Heart right ventricle (tissue), 16 donors: Measurements from ENCODE around the gene DDAH1. TPM values are rescaled to one million over a fixed set of nuclear protein-coding genes. Genes with fewer than 3 reads are reported as not detected.

Experiments used
- ATAC-seq, 8 donors: fragments of 200-7000 bp; cut with Tn5 transposase; one replicate each; pipeline ENCODE4 v1.9.1; 2020; ENCODE audit warnings: mild to moderate bottlenecking in 8 of 8, moderate library complexity in 8 of 8, moderate number of reproducible peaks in 1 of 8
- DNase-seq, 2 donors: peaks; one replicate each; pipeline ENCODE4 v3.0.0-alpha.2; 2020
- H3K27ac ChIP-seq, 10 donors: fragments of 200-600 bp; sonication (generic) in 2 of 10; one replicate each; pipeline versions ENCODE4 v1.5.0 to v1.8.0; 2020 to 2022; ENCODE audit warnings: mild to moderate bottlenecking in 3 of 10
- H3K27me3 ChIP-seq, 7 donors: fragments of 200-600 bp; one replicate each; pipeline ENCODE4 v1.8.0; 2021 to 2022; ENCODE audit warnings: mild to moderate bottlenecking in 2 of 7
- H3K36me3 ChIP-seq, 9 donors: fragments of 200-600 bp; sonication (generic) in 1 of 9; one replicate each; pipeline versions ENCODE4 v1.5.0 to v1.8.0; 2020 to 2022; ENCODE audit warnings: mild to moderate bottlenecking in 2 of 9
- H3K4me1 ChIP-seq, 9 donors: fragments of 200-600 bp; sonication (generic) in 1 of 9; one replicate each; pipeline versions ENCODE4 v1.5.0 to v1.8.0; 2020 to 2022; ENCODE audit warnings: mild to moderate bottlenecking in 4 of 9
- H3K4me3 ChIP-seq, 10 donors: fragments of 200-600 bp; sonication (generic) in 2 of 10; one replicate each; pipeline versions ENCODE4 v1.5.0 to v1.8.0; 2020 to 2022; ENCODE audit warnings: mild to moderate bottlenecking in 7 of 10, moderate library complexity in 2 of 10
- H3K9me3 ChIP-seq, 11 donors: fragments of 200-600 bp in 10 of 11; sonication (generic) in 2 of 11; one replicate each; pipeline versions ENCODE4 v1.5.0 to v1.8.0; 2013 to 2022; ENCODE audit warnings: mild to moderate bottlenecking in 2 of 11, control low read depth in 1 of 11, moderate library complexity in 1 of 11
- CTCF ChIP-seq, 9 donors: fragments of 200-600 bp; sonication (generic) in 2 of 9; IDR thresholded peaks; one replicate each; pipeline versions ENCODE4 v1.5.0 to v1.8.0; 2021 to 2022; ENCODE audit warnings: antibody characterized with exemption in 9 of 9, mild to moderate bottlenecking in 5 of 9, moderate library complexity in 1 of 9
- WGBS, 2 donors: extraction: QIAGEN DNeasy Blood & Tissue Kit; methylation state at CpG; one replicate each; pipeline ENCODE4 v1.1.7; 2013; ENCODE audit warnings: inconsistent platforms in 1 of 2; 5-methylcytosine and 5-hydroxymethylcytosine counted together
- intact Hi-C, 10 donors: fragments of 100-400 bp; cut with DNase I; formaldehyde crosslinking; loops; one replicate each; pipeline versions ENCODE4 v1.11.1 to v1.14.2; 2022
- polyA plus RNA-seq, 2 donors: library from polyadenylated mRNA; stranded (reverse); fragments of 200-250 nt; gene quantifications; one replicate each; pipeline ENCODE4 v1.2.3, GENCODE V29; 2013
- total RNA-seq, 10 donors: library from RNA; stranded (reverse); fragmentation: NEBNext Ultra II Directional in 3 of 10; extraction: Animal tissue kit (Norgen Biotek cat#: 25700) in 3 of 10; gene quantifications; one replicate each; pipeline versions ENCODE4 v1.2.1 to v1.2.4, GENCODE V29; 2021 to 2023
- donor health status: Arrhythmogenic right ventricular cardiomyopathy.
- donor health status: ischemic (EF 13 %, LVEDD 7.1; RV severe dilation, severe dysfunction).
- donor health status: healthy with polysubstance abuse.
- donor health status: DM: no; HTN: yes; CAD: no.
- donor health status: DM: no; HTN: no; CAD: no.
- donor health status: ischemic (EF 25% LVEDD 6.9; RV normal size, moderate dysfunction).
- donor health status: ischemic (EF 25% LVEDD 5.7; RV mildly dilated, moderate dysfunction).
- donor health status: healthy.
- donor health status: DM: yes; HTN: yes; CAD: no.
- donor health status: Ischemic cardiomyopathy.
- donor health status: ischemic (EF 35%, LVEDD 5.7; RV mildly dilated, moderate dysfunction).
- donor health status: nonischemic (EF 11% LVEDD 7.7; RV severe dilation, severe dysfunction).
- donor health status: DM: yes; HTN: yes; CAD: no.
- donor health status: PGD.
- donor health status: ischemic (EF 29% LVEDD 5.4; RV normal size, mild dysfunction).
- donor health status: nonischemic (EF 23%, LVEDD 6.1; RV moderate dilation, normal function).

Gene DDAH1
- total and polyA plus RNA-seq, 12 donors, result 2.7 to 29.0 (median 16.6) TPM

GRCh38 chr1:85462931-85463649 is 1.9 kb downstream of the DDAH1 start:
- H3K27ac ChIP-seq, result peak overlapping the region in 1 of 10 donors; percentile 89
- ATAC-seq, result no peak
- H3K27me3 ChIP-seq, result peaks cover 0 to 31% (median 0%) of the 10 kb centered on the region in 7 donors
- no peaks in the 10 kb centered on the region for H3K9me3 ChIP-seq
- 93% methylated on average over 4 of the region's 4 CpGs for WGBS, 2 donors
- peaks cover 0 to 27% (median 14%) of the 10 kb centered on the region in 9 donors for H3K4me1 ChIP-seq
- TF ChIP-seq CTCF (IDR thresholded peaks at IDR 0.05), result no peak
- no peaks in the 10 kb centered on the region for H3K36me3 ChIP-seq
- DNase-seq, result no peak
- intact Hi-C loops, result loop anchor here in 4 of 10 donors (5.0 to 10.0 kb wide), 7 partner anchors 39 to 158 kb away; partner anchors contain the start of gene CCN1 (in 1 of the 4)
- peak overlapping the region in 3 of 10 donors; percentile 67 to 81 (median 70) for H3K4me3 ChIP-seq

- DNase-seq (no peak), ATAC-seq (no peak)
- Histone ChIP-seq H3K4me3 (no peak overlapping the region), H3K36me3 (no peaks in the 10 kb centered on the region), H3K4me1 (peaks cover 0 to 27% (median 14%) of the 10 kb centered on the region in 9 donors), H3K27ac (no peak overlapping the region), H3K27me3 (peaks cover 0 to 31% (median 0%) of the 10 kb centered on the region in 7 donors), H3K9me3 (no peaks in the 10 kb centered on the region)
- TF ChIP-seq CTCF (IDR thresholded peaks at IDR 0.05), result no peak
- 63 to 67% methylated on average over 5 of the region's 5 CpGs for WGBS, 2 donors
- intact Hi-C loops, result loop anchor here in 4 of 10 donors (5.0 to 10.0 kb wide), 7 partner anchors 41 to 157 kb away; partner anchors contain the start of gene CCN1 (in 1 of the 4)
These were observed 3.6 kb downstream of the DDAH1 start for GRCh38 chr1:85461216-85461918.

DNA sequence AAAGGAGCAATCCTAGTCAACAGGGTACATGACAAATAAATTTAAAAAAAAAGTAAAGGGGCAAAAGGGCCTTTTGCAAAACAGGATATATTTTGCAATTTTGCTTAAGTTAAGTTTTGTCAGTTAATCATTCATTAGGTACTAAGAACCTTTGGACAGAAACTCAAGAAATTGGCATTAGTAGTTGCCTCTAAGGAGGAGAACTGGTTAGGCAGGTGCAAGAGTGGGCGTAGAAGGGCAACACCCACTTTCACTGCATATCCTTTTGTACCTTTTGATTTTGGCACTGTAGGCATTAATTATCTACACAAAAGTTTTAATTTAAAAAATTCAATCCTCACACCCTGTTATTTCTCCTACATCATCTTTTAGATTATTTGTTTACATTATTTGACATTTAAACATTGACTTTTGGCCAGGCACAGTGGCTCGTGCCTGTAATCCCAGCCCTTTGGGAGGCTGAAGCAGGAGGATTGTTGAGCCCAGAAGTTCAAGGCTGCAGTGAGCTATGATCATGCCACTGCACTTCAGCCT is 4.3 kb downstream of the DDAH1 start:
- Histone ChIP-seq H3K27me3 (peaks cover 0 to 24% (median 0%) of the 10 kb centered on the region in 7 donors), H3K4me1 (peaks cover 0 to 27% (median 14%) of the 10 kb centered on the region in 9 donors), H3K36me3 (no peaks in the 10 kb centered on the region), H3K27ac (no peak overlapping the region), H3K9me3 (no peaks in the 10 kb centered on the region), H3K4me3 (no peak overlapping the region)
- WGBS, 2 donors, result 92 to 95% methylated on average over 2 of the region's 2 CpGs
- TF ChIP-seq CTCF (IDR thresholded peaks at IDR 0.05), result no peak
- intact Hi-C loops, result loop anchor here in 4 of 10 donors (5.0 to 10.0 kb wide), 7 partner anchors 42 to 156 kb away; partner anchors contain the start of gene CCN1 (in 1 of the 4)
- DNase-seq (no peak), ATAC-seq (no peak)

DNA sequence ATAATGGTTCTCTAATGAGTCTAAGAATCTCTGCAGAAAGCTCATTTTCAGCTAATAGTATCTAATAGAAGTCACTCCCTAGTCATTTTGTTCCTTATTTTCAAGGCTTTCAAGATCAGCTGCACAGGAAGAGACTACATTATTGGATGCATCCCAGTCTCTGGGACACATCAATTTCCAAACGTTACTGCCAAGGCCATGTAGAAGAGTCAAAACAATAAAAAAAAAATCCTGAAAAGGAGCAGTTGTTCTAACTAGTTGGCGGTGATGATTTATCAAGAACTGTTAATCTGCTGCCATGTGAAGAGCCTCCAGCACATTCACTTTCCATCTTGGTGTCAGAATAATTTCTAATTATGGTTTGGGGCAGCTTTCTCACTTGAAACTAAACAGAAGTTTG is 5.7 kb downstream of the DDAH1 start:
- ATAC-seq (peak in 5 of 8 donors; percentile 29 to 62 (median 45)), DNase-seq (no peak)
- H3K4me3 ChIP-seq, result no peak overlapping the region
- peak overlapping the region in 2 of 10 donors; percentile 0 to 19 for H3K27ac ChIP-seq
- peaks cover 0 to 11% (median 0%) of the 10 kb centered on the region in 7 donors for H3K27me3 ChIP-seq
- no peaks in the 10 kb centered on the region for H3K9me3 ChIP-seq
- no peaks in the 10 kb centered on the region for H3K36me3 ChIP-seq
- TF ChIP-seq CTCF (IDR thresholded peaks at IDR 0.05), result no peak
- intact Hi-C loops, result no loop called here
- WGBS, 2 donors, result 44 to 52% methylated on average over 2 of the region's 2 CpGs
- H3K4me1 ChIP-seq, result peaks cover 0 to 27% (median 9%) of the 10 kb centered on the region in 9 donors
